C4-2B (cell line): ENCODE measurements around the gene C10orf90.

Experiments
- ZFX ChIP-seq: fragments of 450-650 bp; IDR thresholded peaks from 2 replicates; pipeline ENCODE4 v1.6.1; 2017
- TF ChIP-seq, protein P1 (sequence below): fragments of 450-650 bp; conservative IDR thresholded peaks from 2 replicates; pipeline ENCODE4 v1.5.1; 2017; ENCODE audit warnings: mild to moderate bottlenecking

DNA sequence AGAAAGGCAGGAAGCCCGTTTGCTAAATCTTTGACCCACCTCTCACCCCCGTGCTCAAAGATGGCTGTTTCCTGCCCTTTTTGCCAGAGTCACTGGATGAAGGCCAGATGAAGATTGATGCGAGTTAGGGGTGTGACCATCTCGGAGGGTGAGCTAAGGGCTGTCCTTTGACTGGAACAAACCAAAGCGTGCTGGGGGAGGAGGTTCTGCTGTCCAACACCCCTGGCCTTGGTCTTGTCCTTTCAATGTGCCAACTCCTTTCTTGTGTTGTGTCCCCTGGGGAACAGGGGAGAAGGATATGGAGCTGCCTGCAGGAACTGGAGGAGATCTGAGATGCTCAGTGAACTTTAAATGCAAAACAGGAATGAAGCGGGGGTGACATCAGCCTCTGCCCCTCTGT, 191.9 kb downstream of the C10orf90 start:
- TF ChIP-seq, protein P1, sequence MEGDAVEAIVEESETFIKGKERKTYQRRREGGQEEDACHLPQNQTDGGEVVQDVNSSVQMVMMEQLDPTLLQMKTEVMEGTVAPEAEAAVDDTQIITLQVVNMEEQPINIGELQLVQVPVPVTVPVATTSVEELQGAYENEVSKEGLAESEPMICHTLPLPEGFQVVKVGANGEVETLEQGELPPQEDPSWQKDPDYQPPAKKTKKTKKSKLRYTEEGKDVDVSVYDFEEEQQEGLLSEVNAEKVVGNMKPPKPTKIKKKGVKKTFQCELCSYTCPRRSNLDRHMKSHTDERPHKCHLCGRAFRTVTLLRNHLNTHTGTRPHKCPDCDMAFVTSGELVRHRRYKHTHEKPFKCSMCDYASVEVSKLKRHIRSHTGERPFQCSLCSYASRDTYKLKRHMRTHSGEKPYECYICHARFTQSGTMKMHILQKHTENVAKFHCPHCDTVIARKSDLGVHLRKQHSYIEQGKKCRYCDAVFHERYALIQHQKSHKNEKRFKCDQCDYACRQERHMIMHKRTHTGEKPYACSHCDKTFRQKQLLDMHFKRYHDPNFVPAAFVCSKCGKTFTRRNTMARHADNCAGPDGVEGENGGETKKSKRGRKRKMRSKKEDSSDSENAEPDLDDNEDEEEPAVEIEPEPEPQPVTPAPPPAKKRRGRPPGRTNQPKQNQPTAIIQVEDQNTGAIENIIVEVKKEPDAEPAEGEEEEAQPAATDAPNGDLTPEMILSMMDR = no peak
- TF ChIP-seq ZFX = no peak
